ENCODE results near the gene PRM2. TPM values are rescaled to one million over a fixed set of nuclear protein-coding genes. Genes with fewer than 3 reads are reported as not detected.

Gene PRM2
- polyA plus RNA-seq, 1 experiment = not detected

- no peak for TF ChIP-seq CTCF (IDR thresholded peaks at IDR 0.05; ENCODE audit: low read depth, low read length)
- POLR2A ChIA-PET = no interaction called here
- DNase-seq (ENCODE audit: low read depth, low spot score) = no peak
- H3K9me3 ChIP-seq (ENCODE audit: control insufficient read depth, insufficient read depth, low read length) = no peaks in the 10 kb centered on the region
- H3K4me3 ChIP-seq (ENCODE audit: low read depth, low read length) = no peak overlapping the region
- no peaks in the 10 kb centered on the region for H3K27me3 ChIP-seq (ENCODE audit: control insufficient read depth, insufficient read depth, low read length)
- CTCF ChIA-PET = no interaction called here
- no peak overlapping the region for H3K27ac ChIP-seq (ENCODE audit: low read depth, low read length)
Observed at GRCh38 chr16:11240636-11241473, 35.4 kb downstream of the PRM2 start.

GRCh38 chr16:11239644-11240632 is 36.3 kb downstream of the PRM2 start:
- no peak overlapping the region for H3K4me3 ChIP-seq (ENCODE audit: low read depth, low read length)
- DNase-seq (ENCODE audit: low read depth, low spot score) = no peak
- H3K27me3 ChIP-seq (ENCODE audit: control insufficient read depth, insufficient read depth, low read length) = no peaks in the 10 kb centered on the region
- TF ChIP-seq CTCF (IDR thresholded peaks at IDR 0.05; ENCODE audit: low read depth, low read length) = no peak
- no peaks in the 10 kb centered on the region for H3K9me3 ChIP-seq (ENCODE audit: control insufficient read depth, insufficient read depth, low read length)
- POLR2A ChIA-PET = no interaction called here
- CTCF ChIA-PET = no interaction called here
- no peak overlapping the region for H3K27ac ChIP-seq (ENCODE audit: low read depth, low read length)

DNA sequence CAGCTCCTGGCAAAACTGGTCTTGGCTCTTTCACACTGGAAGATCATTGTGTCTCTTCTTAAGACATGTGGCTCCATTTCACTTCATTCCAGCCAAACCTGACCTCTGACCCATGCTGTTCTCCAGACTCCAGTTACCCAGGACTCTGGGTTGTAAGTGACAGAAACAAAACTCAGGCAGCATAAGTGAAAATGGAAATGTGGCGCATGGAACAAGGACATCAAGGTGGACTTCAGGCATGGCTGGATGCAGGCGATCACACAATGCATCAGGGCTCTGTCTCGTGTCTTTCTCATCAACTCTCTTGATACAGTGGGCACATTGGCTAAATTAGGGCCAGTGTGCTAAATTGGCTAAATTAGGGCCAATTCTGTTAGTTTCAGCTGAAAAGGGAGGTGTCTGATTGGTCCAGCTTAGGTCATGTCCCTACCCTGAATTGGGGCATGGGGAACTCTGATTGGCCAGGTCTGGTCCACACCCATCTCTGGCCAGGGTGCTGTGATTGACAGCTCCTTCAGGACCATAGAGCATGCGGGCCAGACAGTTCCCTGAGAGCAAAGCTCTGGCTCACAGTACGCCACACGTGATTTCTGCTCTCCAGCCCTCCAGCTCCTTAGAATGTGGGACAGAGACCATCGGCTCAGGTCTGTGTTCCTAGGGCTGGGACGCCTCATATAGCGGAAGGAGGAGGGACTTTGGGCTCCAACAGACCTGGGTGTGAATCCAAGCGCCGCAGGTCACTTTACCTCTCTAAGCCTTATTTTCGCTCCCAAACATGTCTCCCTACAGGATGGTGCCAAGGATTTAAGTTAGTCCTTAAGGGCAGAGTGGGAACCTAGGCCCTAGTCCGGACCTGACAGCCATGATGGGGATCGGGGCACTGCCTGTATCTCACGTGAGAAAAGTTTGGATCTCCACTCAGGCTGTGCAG is 37.7 kb downstream of the PRM2 start:
- no peaks in the 10 kb centered on the region for H3K27me3 ChIP-seq (ENCODE audit: control insufficient read depth, insufficient read depth, low read length)
- no peaks in the 10 kb centered on the region for H3K9me3 ChIP-seq (ENCODE audit: control insufficient read depth, insufficient read depth, low read length)
- CTCF ChIA-PET = interaction anchor here (1.6 kb wide), 1 partner anchor 20 kb away, joined by 5 read pairs; no protein-coding TSS in a partner anchor
- H3K4me3 ChIP-seq (ENCODE audit: low read depth, low read length) = no peak overlapping the region
- DNase-seq (ENCODE audit: low read depth, low spot score) = no peak
- no peak for TF ChIP-seq CTCF (IDR thresholded peaks at IDR 0.05; ENCODE audit: low read depth, low read length)
- POLR2A ChIA-PET = no interaction called here
- no peak overlapping the region for H3K27ac ChIP-seq (ENCODE audit: low read depth, low read length)

DNA sequence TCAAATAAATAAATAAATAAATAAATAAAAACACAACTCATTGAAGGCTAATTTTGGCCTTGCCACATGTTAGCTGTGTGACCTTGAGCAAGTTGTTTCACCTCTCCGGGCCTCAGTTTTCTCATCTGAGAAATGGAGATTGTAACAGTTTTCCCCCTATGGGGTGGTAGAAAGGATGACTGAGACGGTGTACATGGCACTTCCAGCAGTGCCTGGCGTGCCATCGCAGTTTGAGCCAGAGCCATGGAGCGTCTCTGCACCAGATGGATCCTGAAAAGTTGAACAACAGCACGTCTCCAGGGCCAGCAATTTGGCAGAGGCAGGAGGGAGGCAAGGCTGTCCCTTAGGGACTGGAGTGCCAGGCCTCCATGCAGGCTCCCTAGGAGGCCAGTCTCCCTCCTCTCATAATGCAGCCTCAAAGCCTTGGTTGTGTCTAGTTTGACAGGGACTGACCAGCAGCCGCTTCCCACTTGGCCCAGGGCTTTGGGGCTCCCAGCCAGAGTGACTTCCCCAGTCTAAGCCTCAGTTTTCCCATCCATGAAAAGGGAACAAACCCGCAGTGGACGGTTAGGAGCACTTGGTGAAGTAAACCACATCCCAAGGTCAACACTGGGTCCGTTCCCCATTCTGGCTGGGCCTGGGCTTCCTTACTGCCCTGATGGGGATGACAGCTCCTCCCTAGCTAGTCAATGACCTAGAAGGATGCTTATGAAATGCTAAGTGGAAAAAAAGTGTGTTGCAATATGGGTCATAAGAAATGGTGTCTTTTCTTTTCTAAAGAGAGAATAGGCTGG is 39.6 kb downstream of the PRM2 start:
- ChIA-PET CTCF (no interaction called here), POLR2A (no interaction called here)
- no peak for DNase-seq (ENCODE audit: low read depth, low spot score)
- H3K27me3 ChIP-seq (ENCODE audit: control insufficient read depth, insufficient read depth, low read length) = no peaks in the 10 kb centered on the region
- H3K9me3 ChIP-seq (ENCODE audit: control insufficient read depth, insufficient read depth, low read length) = no peaks in the 10 kb centered on the region
- H3K4me3 ChIP-seq (ENCODE audit: low read depth, low read length) = no peak overlapping the region
- no peak for TF ChIP-seq CTCF (IDR thresholded peaks at IDR 0.05; ENCODE audit: low read depth, low read length)
- no peak overlapping the region for H3K27ac ChIP-seq (ENCODE audit: low read depth, low read length)

All from AG04450 (cell line).